Fibroblast of the aortic adventitia (primary cell): ENCODE measurements around the gene TAF10. TPM values are rescaled to one million over a fixed set of nuclear protein-coding genes. Genes with fewer than 3 reads are reported as not detected.

Source experiments
- DNase-seq: peaks from one replicate; pipeline ENCODE4 v3.0.0-alpha.2; 2010; ENCODE audit warnings: low read depth
- H3K4me3 ChIP-seq: 2 replicates; pipeline ENCODE4 v1.5.1; 2011; ENCODE audit warnings: low read depth, mild to moderate bottlenecking, control low read depth, low read length, moderate library complexity
- total RNA-seq: library from RNA; depleted of rRNA; stranded (reverse); fragments of >200 nt; gene quantifications from 2 replicates; pipeline ENCODE4 v1.2.3, GENCODE V29; 2012; ENCODE audit warnings: low replicate concordance
- TF ChIP-seq, protein P1 (sequence below): IDR thresholded peaks from 2 replicates; pipeline ENCODE4 v1.5.1; 2011; ENCODE audit warnings: mild to moderate bottlenecking, low read length, control low read depth, inconsistent platforms; ENCODE audit not compliant: insufficient read depth

Gene TAF10
- total RNA-seq, 1 donor = 46.3 TPM

DNA sequence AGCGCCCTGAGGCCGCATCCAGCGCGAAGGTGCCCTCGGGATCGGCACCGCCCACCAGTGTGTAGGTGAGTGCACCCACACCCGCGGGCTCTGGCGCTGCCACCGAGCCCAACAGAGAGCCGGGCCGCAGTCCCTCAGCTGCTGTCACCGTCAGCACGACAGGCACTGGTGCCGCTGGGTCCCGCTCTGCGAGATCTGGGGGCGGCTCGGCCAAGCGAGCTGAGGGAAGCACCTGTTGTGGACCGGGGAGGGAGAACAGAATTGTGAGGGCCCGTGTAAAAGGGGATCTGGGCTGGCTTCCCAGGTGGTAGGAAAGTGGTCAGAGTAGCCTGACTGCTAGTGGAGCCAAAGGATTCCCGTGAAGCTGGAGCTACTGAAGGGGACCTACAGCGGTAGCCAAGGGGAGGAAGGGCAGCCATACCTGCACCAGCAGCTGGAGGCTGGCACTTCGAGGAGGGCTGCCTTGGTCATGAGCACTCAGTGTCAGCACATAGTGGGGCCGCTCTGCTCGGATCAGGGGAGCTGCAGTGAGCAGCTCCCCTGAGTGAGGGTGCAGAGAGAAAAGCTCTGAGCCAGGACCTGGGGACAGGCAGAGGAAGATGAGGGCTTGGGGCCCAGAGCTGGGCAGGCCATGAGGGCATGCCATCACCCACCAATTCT is 18.7 kb upstream of the TAF10 start:
- H3K4me3 ChIP-seq = no peak overlapping the region
- TF ChIP-seq, protein P1, sequence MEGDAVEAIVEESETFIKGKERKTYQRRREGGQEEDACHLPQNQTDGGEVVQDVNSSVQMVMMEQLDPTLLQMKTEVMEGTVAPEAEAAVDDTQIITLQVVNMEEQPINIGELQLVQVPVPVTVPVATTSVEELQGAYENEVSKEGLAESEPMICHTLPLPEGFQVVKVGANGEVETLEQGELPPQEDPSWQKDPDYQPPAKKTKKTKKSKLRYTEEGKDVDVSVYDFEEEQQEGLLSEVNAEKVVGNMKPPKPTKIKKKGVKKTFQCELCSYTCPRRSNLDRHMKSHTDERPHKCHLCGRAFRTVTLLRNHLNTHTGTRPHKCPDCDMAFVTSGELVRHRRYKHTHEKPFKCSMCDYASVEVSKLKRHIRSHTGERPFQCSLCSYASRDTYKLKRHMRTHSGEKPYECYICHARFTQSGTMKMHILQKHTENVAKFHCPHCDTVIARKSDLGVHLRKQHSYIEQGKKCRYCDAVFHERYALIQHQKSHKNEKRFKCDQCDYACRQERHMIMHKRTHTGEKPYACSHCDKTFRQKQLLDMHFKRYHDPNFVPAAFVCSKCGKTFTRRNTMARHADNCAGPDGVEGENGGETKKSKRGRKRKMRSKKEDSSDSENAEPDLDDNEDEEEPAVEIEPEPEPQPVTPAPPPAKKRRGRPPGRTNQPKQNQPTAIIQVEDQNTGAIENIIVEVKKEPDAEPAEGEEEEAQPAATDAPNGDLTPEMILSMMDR = no peak
- no peak for DNase-seq

DNA sequence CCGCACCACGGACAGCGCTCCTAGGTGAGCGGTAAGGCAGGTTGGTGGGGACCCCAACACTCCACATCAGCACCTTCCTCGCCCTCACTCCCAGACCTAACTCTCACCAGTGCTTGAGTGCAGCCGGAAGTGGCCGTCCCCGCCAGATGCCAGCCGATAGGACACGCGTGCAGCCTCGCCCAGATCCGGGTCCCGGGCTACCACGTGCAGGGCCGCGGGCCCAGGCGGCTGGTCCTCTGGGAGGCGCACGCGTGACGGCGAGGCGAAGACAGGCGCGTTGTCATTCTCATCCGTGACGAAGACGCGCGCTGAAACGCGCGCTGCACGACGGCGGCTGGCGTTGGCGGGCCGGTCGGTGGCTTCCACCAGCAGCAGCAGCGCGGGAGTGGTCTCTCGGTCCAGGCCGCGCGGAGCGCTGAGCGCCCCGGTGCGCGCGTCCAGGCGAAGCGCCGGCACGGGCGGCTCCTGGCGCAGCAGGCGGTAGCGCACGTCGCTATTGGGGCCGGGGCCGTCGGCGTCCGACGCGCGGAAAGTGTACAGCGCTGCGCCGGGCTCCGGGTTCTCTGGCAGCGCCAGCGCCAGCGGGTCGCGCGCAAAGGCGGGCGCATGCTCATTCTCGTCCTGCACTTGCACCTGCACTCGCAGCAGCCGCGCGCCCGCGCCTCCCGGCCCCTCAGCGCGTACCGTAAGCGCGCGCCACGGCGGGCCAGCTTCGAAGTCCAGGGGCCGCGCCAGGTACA is 18.0 kb upstream of the TAF10 start:
- no peak overlapping the region for H3K4me3 ChIP-seq
- TF ChIP-seq, protein P1 = no peak
- no peak for DNase-seq

DNA sequence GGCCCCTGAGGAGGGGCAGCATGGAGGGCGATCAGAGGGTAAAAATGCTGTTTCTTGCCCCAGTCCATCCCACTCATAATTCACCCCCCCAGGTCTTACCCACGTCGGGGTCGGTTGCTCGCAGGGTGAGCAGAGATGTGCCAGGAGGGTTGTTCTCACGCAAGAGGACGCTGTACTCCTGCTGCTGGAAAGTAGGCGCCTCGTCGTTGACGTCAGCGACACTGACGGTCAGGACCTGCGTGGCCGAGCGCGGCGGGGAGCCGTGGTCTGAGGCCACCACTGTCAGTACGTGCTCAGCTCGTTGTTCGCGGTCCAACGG is 17.5 kb upstream of the TAF10 start:
- DNase-seq = no peak
- H3K4me3 ChIP-seq = no peak overlapping the region
- TF ChIP-seq, protein P1 = no peak

DNA sequence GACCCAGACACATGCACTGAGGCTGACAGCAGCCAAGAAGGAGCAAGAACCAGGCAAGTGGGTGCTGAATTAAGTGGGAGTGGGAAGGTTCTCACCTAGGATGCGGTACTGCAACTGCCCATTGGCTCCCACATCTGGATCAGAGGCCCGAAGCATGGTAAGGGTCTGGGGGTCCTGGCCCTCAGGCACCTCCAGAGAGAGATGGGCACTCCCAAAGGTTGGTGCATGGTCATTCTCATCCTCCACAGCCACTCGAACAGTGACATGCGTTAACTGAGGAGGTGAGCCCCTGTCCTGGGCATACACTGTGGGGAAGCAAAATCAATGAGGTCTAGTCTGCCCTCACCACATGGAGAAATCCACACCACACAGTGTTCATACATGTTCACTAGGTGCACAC is 16.5 kb upstream of the TAF10 start:
- H3K4me3 ChIP-seq = no peak overlapping the region
- no peak for DNase-seq
- TF ChIP-seq, protein P1 = no peak

DNA sequence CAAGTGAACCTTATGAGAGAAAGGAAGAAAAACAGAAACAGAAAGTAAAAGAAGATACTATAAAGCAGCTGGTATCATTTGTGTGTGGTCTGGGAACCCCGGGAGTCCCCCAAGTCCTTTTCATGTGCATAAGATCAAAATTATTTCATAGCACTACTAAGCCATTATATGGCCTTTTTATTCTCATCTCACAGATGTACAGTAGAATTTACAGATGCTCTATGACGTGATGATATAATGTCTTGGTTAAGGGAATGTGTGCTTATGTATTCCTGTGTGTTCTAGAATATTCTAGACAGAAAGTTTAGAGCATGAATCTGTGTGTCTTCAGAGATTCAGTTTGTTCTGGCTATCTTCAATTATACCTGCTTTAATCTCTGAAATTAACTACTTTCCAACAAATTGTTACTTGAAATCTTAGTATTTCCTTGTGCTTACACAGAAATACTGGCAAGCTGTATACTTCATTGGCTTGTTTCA is 15.8 kb upstream of the TAF10 start:
- DNase-seq = no peak
- no peak overlapping the region for H3K4me3 ChIP-seq
- TF ChIP-seq, protein P1 = no peak

DNA sequence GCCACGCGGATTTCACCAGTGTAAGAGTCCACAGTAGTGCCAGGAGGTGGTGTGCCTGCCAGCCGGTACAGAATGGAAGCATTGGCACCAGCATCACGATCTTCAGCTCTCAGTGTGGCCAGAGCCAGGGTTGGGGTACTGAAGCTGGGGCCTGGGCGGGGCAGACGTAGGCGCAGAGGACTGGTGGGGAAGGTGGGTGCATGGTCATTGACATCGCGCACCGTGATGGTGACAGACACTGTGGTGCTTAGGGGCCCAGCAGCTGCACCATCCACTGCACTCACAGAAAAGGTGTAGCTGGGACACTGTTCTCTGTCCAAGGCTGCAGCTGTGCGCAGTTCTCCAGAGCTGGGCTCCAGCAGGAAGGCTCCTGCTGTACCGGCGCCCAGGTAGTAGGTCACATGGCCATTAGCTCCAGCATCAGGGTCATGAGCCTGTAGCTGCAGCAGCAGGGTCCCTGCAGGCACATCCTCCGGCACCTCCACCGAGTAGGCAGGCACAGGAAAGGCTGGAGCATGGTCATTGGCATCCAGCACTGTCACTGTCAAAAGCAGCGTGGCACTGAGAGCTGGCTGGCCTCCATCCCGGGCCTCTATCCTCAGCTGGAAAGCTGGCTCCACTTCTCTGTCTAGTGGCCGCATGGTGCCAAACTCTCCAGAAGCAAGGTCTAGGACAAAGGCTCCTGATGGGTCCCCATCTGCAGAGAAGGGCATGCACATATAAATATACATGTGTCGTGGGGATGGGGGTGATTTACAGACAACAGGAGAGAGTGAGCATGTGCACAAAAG is 15.2 kb upstream of the TAF10 start:
- no peak for DNase-seq
- no peak overlapping the region for H3K4me3 ChIP-seq
- TF ChIP-seq, protein P1 = no peak
